GM19455 (cell line): ENCODE data around the gene GTF2F1.
"Not testable (repeated sequence)": the region's sequence is repeated elsewhere in the genome, so short reads cannot be mapped to it uniquely, and the experiment has no call there.

Source experiments
- ATAC-seq: cut with Tn5 transposase; IDR thresholded peaks from one replicate; pipeline ENCODE4 v1.9.1; 2021; ENCODE audit not compliant: unreplicated experiment

GTF2F1 gene

DNA sequence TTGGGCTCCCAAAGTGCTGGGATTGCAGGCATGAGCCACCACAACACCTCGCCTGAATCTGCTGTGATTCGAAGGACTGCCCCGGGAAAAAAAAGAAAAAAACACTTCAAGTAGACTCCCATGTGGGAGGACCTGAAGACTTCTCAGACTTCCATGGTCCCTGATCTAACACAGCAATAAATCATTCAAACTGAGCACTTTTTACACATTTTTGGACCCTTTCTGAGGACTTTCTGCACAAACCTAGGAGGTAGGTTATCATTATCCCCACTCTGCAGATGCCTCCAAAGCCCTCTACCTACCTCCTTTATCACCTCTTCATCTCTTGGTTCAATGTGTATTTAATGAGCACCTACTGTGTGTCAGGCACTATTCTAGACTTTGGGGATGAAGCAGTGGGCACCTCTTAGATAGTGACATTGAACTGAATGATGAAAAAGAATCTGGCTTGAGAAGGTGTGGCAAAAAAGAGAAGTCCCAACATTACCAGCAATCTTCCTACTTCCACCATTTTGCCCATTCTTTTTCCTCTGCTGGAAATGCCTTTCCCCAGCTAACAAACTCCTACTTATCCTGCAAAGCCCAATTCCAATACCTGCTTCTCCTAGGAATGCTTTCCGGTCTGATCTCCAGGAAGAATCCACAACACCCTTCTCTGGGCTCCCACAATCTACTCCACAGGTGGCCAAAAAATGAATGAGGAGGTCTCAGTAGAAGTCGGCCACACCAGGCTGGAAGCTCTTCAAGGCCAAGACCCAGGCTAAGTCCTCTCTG lies 33.2 kb downstream of the GTF2F1 start:
- no peak for ATAC-seq

DNA sequence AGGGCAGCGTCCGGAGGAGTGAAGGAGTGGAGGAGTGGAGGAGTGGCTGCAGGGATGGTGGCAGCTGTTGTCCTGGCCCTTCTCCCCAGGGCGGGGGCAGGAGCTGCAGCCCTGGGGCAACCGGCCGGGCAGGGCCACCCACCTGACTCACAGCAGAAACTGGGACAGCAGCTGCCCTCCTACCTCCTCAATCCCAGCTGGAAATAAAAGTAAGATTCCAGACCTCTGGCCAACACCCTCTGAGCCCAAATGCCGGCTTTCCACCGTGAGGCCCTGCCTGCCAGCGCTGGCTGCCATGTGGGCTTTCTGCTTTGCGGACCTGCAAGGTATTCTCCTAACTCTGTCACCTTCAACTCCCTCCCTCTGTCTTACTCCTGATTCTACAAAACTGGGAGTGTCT lies 35.0 kb downstream of the GTF2F1 start:
- no peak for ATAC-seq

- no peak for ATAC-seq
Observed at GRCh38 chr19:6357174-6357573, 35.8 kb downstream of the GTF2F1 start.

DNA sequence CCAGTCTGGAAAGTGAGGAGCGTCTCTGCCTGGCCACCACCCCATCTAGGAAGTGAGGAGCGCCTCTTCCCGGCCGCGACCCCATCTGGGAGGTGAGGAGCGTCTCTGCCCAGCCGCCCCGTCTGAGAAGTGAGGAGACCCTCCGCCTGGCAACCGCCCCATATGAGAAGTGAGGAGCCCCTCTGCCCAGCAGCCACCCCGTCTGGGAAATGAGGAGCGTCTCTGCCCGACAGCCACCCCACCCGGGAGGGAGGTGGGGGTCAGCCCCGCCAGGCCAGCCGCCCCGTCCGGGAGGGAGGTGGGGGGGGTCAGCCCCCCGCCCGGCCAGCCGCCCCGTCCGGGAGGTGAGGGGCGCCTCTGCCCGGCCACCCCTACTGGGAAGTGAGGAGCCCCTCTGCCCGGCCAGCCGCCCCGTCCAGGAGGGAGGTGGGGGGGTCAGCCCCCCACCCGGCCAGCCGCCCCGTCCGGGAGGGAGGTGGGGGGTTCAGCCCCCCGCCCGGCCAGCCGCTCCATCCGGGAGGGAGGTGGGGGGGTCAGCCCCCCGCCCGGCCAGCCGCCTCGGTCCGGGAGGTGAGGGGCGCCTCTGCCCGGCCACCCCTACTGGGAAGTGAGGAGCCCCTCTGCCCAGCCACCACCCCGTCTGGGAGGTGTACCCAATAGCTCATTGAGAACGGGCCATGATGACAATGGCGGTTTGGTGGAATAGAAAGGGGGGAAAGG lies 37.5 kb downstream of the GTF2F1 start:
- not testable (repeated sequence) for ATAC-seq

- no peak for ATAC-seq
Observed at GRCh38 chr19:6354098-6354674, 38.8 kb downstream of the GTF2F1 start.

DNA sequence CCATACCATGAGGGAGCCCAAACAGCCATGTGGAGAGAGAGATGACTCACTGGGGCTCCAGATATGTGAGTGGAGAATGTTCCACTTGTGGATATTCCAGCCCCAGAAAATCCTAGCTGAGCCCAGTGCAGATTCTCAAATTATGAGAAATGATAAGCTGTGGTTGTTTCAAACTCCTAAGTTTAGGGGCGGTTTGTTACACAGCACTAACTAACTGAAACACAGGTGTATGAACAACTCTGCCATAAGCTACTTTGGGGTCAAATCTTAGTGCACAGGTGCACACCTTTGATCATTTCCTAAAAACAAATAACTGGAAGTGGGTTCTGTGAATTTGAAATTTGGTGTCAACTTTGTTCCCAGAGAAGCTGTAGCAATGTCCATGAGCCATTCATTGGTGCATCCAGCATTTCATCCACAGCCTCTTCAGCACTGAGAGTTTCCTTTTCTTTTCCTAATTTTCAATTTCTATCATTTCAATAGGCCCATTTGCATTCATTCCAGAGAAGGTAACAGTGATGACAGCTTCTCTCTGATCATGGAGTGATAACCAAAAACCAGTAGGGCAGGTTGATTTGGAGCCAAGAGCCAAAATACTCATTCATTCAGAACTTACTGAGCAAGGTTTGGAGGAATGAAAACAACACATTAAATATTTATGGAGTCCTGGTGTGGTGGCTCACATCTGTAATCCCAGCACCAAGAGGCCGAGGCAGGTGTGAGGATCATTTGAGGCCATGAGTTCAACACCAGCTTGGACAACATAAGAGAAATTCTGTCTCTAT lies 40.4 kb downstream of the GTF2F1 start:
- no peak for ATAC-seq

GRCh38 chr19:6350688-6351087 lies 42.3 kb downstream of the GTF2F1 start:
- no peak for ATAC-seq

GRCh38 chr19:6349271-6349670 lies 43.7 kb downstream of the GTF2F1 start:
- ATAC-seq = not testable (repeated sequence)

- ATAC-seq = no peak
Observed at GRCh38 chr19:6343462-6343861, 49.5 kb downstream of the GTF2F1 start.

GRCh38 chr19:6340493-6341201 lies 52.3 kb downstream of the GTF2F1 start:
- no peak for ATAC-seq

- no peak for ATAC-seq
Observed at GRCh38 chr19:6334490-6335285, 58.3 kb downstream of the GTF2F1 start.

GRCh38 chr19:6333439-6333838 lies 59.5 kb downstream of the GTF2F1 start, which contains the start of gene ACER1:
TSS of gene ACER1 (minus strand) at chr19:6333612. CDS start at chr19:6333551, 61 bp downstream.
- no peak for ATAC-seq
